ENCODE measurements around the gene HOXD8. TPM values are rescaled to one million over a fixed set of nuclear protein-coding genes. Genes with fewer than 3 reads are reported as not detected.

Gene HOXD8
- total and polyA plus RNA-seq, 2 of the 8 experiments (the other 6 are each of a cell fraction or from before 2014, with no cell fraction given) = not detected

- ChIA-PET CTCF (ENCODE audit: partially characterized antibody) (interaction anchor here (0.6 to 6.5 kb wide), 30 partner anchors 7 to 1543 kb away, joined by 3 to 130 read pairs (median 4); partner anchors contain the start of genes EVX2 and HOXD4), POLR2A (ENCODE audit: partially characterized antibody) (interaction anchor here (0.7 to 3.4 kb wide), 3 partner anchors 16 to 80 kb away, joined by 3 to 8 read pairs (median 4); no protein-coding TSS in a partner anchor)
- Histone ChIP-seq H2BK5ac (ENCODE audit: low read depth, low read length) (no peak overlapping the region), H3K27me3 (replicated peaks in 1 of 4; ENCODE audit: control insufficient read depth in 3 of 4, extremely low read depth in 1 of 4, insufficient read depth in 3 of 4, low read length in 3 of 4) (peaks cover 79 to 99% (median 94%) of the 10 kb centered on the region in 4 experiments), H3K79me2 (ENCODE audit: control insufficient read depth in 1 of 2, insufficient read depth in 2 of 2, low read length in 2 of 2) (no peaks in the 10 kb centered on the region), H3K9ac (replicated peaks in 1 of 4; ENCODE audit: extremely low read depth in 1 of 4, low read depth in 3 of 4, low read length in 3 of 4) (no peak overlapping the region), H3K36me3 (ENCODE audit: control insufficient read depth in 2 of 4, insufficient read depth in 4 of 4, low read length in 3 of 4) (no peaks in the 10 kb centered on the region; a peak in 1 of 8 replicates), H4K8ac (ENCODE audit: extremely low read depth, insufficient read depth, low read length) (no peak overlapping the region), H3K56ac (replicated peaks; ENCODE audit: insufficient read length, low read depth, low read length) (no peak overlapping the region), H3K27ac (ENCODE audit: low read depth, low read length) (no peak overlapping the region), H2BK12ac (ENCODE audit: low read depth, low read length) (0 out of 2 replicates have a peak overlapping the region, but pooled peaks have one; percentile 60), H3K9me3 (ENCODE audit: insufficient read depth in 2 of 2, low read depth in 1 of 2, low read length in 1 of 2) (no peaks in the 10 kb centered on the region), H3K18ac (ENCODE audit: extremely low read depth, low read length) (peak overlapping the region; percentile 73), H3K4me1 (replicated peaks in 1 of 4; ENCODE audit: control insufficient read depth in 3 of 4, insufficient read depth in 4 of 4, low read length in 3 of 4) (peaks cover 0 to 25% (median 12%) of the 10 kb centered on the region in 4 experiments; a peak in 6 of 7 replicates), H3K23ac (ENCODE audit: insufficient read length) (no peak overlapping the region), H2BK15ac (ENCODE audit: low read length) (peak overlapping the region; percentile 81; the same call in 1 of the 2 replicates), H2BK20ac (ENCODE audit: low read length) (no peak overlapping the region), H3K14ac (ENCODE audit: insufficient read length) (no peak overlapping the region), H3K23me2 (ENCODE audit: low read depth, low read length) (peaks cover 6% of the 10 kb centered on the region), H4K91ac (replicated peaks; ENCODE audit: insufficient read length, low read length) (no peak overlapping the region), H2AK5ac (ENCODE audit: low read depth, low read length) (peak overlapping the region; percentile 88; the same call in 1 of the 2 replicates), H4K20me1 (replicated peaks in 1 of 2; ENCODE audit: control insufficient read depth in 1 of 2, insufficient read depth in 2 of 2, low read length in 2 of 2) (peaks cover 12 to 39% of the 10 kb centered on the region in 2 experiments), H4K5ac (ENCODE audit: insufficient read length, low read depth, low read length) (no peak overlapping the region), H3K79me1 (ENCODE audit: low read depth, low read length) (no peaks in the 10 kb centered on the region), H3K4me2 (ENCODE audit: insufficient read depth in 1 of 2, low read depth in 2 of 2, low read length in 2 of 2) (peak overlapping the region; percentile 14 to 77), H3K4me3 (ENCODE audit: extremely low read depth in 1 of 4, insufficient read depth in 2 of 4, low read depth in 3 of 4, low read length in 4 of 4) (peak overlapping the region; percentile 14 to 54 (median 24); a peak in 5 of 8 replicates), H3K4ac (replicated peaks; ENCODE audit: insufficient read length, low read depth, low read length) (no peak overlapping the region), H2BK120ac (replicated peaks; ENCODE audit: low read depth, low read length) (no peak overlapping the region), H2AFZ (ENCODE audit: low read length) (no peak overlapping the region)
- FAIRE-seq (no peak), DNase-seq (ENCODE audit: low read depth in 1 of 2, low spot score in 2 of 2) (peak in 1 of 2 experiments; percentile 73)
- WGBS, 2 experiments (ENCODE audit: extremely low coverage in 1 of 2, insufficient coverage in 1 of 2, insufficient read length in 1 of 2, insufficient replicate concordance in 2 of 2, low coverage in 1 of 2, low lambda C conversion rate in 2 of 2, missing lambda C conversion rate in 1 of 2) = 5% methylated on average over 31 of the region's 35 CpGs; no CpG with 5 or more reads in 1 of the 2 experiments
- TF ChIP-seq TEAD4 (IDR thresholded peaks at IDR 0.05; ENCODE audit: low read depth, low read length) (no peak), RAD21 (IDR thresholded peaks at IDR 0.05 in 1 of 2, conservative IDR thresholded peaks at IDR 0.05 in 1 of 2; ENCODE audit: low read depth in 2 of 2, low read length in 2 of 2) (no peak), ATF3 (IDR thresholded peaks at IDR 0.05; ENCODE audit: insufficient read depth, low read depth, low read length) (no peak), CEBPB (IDR thresholded peaks at IDR 0.05; ENCODE audit: low read depth, low read length) (no peak), SP4 (IDR thresholded peaks at IDR 0.05; ENCODE audit: low read length) (no peak), CHD2 (IDR thresholded peaks at IDR 0.05; ENCODE audit: low read length) (no peak), RBBP5 (IDR thresholded peaks at IDR 0.05; ENCODE audit: borderline replicate concordance, low read depth, low read length) (0 out of 2 replicates have a peak, but pooled peaks have one; percentile 33), BCL11A (IDR thresholded peaks at IDR 0.05; ENCODE audit: low read depth in 2 of 2, low read length in 2 of 2) (no peak), KDM4A (IDR thresholded peaks at IDR 0.05; ENCODE audit: low read depth, low read length, severe bottlenecking) (peak; percentile 25), BRCA1 (IDR thresholded peaks at IDR 0.05; ENCODE audit: low read depth, low read length) (no peak)
Observed at GRCh38 chr2:176098366-176099158, 30.9 kb upstream of the HOXD8 start.
